SK-N-SH (cell line): ENCODE measurements around the gene RASIP1. TPM values are rescaled to one million over a fixed set of nuclear protein-coding genes. Genes with fewer than 3 reads are reported as not detected.
"Not testable (repeated sequence)": the region's sequence is repeated elsewhere in the genome, so short reads cannot be mapped to it uniquely, and the experiment has no call there.

Source experiments
- CTCF ChIA-PET: fragments of 300-600, 350-600 bp; formaldehyde crosslinking; extraction: SDS; loops from one replicate; lab custom pipeline; 2021; lab: Yijun Ruan, JAX
- POLR2A ChIA-PET: fragments of 350-600 bp; sonication (Branson Sonifier 250); formaldehyde crosslinking; extraction: SDS; loops from one replicate; lab custom pipeline; 2020; ENCODE audit warnings: antibody characterized with exemption, inconsistent platforms; lab: Yijun Ruan, JAX
- DNase-seq: peaks from one replicate; pipeline ENCODE4 v3.0.0; 2012
- H2AFZ ChIP-seq: fragments of 200-600 bp; sonication (generic); 2 replicates; pipeline ENCODE4 v1.8.1; 2016; ENCODE audit warnings: antibody characterized with exemption, mild to moderate bottlenecking, low read depth
- H3F3A ChIP-seq: fragments of 200-600 bp; sonication (generic); replicated peaks from 2 replicates; pipeline ENCODE3; 2016; ENCODE audit warnings: antibody characterized with exemption, mild to moderate bottlenecking; ENCODE audit not compliant: insufficient read depth
- H3K27ac ChIP-seq, 2 experiments: fragments of 200-500 bp in 1 of 2; fragments of 200-600 bp in 1 of 2; sonication (Bioruptor generic) in 1 of 2; sonication (generic), shearing (Covaris generic) in 1 of 2; 2 replicates each; pipeline versions ENCODE4 v1.5.1 to v1.6.1; 2014 to 2016; ENCODE audit warnings: low read depth in 2 of 2, inconsistent platforms in 1 of 2, low read length in 1 of 2, mild to moderate bottlenecking in 1 of 2, mixed read lengths in 1 of 2
- H3K27me3 ChIP-seq: fragments of 200-600 bp; sonication (generic), shearing (Covaris generic); 2 replicates; pipeline ENCODE4 v1.6.1; 2016; ENCODE audit warnings: mixed run types; ENCODE audit not compliant: insufficient read depth
- H3K36me3 ChIP-seq, 2 experiments: fragments of 200-500 bp in 1 of 2; fragments of 200-600 bp in 1 of 2; sonication (Bioruptor generic) in 1 of 2; sonication (generic) in 1 of 2; replicated peaks in 1 of 2; 2 replicates each; pipeline versions ENCODE3 to v1.5.1; 2014 to 2016; ENCODE audit warnings: low read length in 1 of 2, mild to moderate bottlenecking in 1 of 2; ENCODE audit not compliant: insufficient read depth in 2 of 2, control insufficient read depth in 1 of 2
- H3K4me1 ChIP-seq, 2 experiments: fragments of 200-500 bp in 1 of 2; fragments of 200-600 bp in 1 of 2; sonication (Bioruptor generic) in 1 of 2; sonication (generic), shearing (Covaris generic) in 1 of 2; 2 replicates each; pipeline versions ENCODE4 v1.5.1 to v1.6.1; 2014 to 2016; ENCODE audit warnings: low read depth in 1 of 2, low read length in 1 of 2, mixed run types in 1 of 2; ENCODE audit not compliant: insufficient read depth in 2 of 2, control insufficient read depth in 1 of 2
- H3K4me2 ChIP-seq: fragments of 200-600 bp; sonication (generic), shearing (Covaris generic); 2 replicates; pipeline ENCODE4 v1.6.1; 2017; ENCODE audit warnings: mixed run types
- H3K4me3 ChIP-seq, 2 experiments: fragments of 200-500 bp in 1 of 2; fragments of 200-600 bp in 1 of 2; sonication (Bioruptor generic) in 1 of 2; sonication (generic), shearing (Covaris generic) in 1 of 2; 2 replicates each; pipeline versions ENCODE4 v1.5.1 to v1.8.1; 2014 to 2016; ENCODE audit warnings: low read depth in 2 of 2, inconsistent platforms in 1 of 2, low read length in 1 of 2, mild to moderate bottlenecking in 1 of 2, mixed read lengths in 1 of 2, moderate library complexity in 1 of 2
- H3K79me2 ChIP-seq: fragments of 200-600 bp; sonication (generic); 2 replicates; pipeline ENCODE4 v1.8.1; 2017; ENCODE audit warnings: mild to moderate bottlenecking; ENCODE audit not compliant: insufficient read depth
- H3K9ac ChIP-seq: fragments of 200-600 bp; sonication (generic); 2 replicates; pipeline ENCODE4 v1.6.1; 2017; ENCODE audit warnings: mixed run types
- H3K9me2 ChIP-seq: fragments of 200-600 bp; sonication (generic); 2 replicates; pipeline ENCODE4 v1.6.1; 2017; ENCODE audit warnings: mixed run types
- H3K9me3 ChIP-seq: fragments of 200-600 bp; sonication (generic); 2 replicates; pipeline ENCODE4 v1.6.1; 2017; ENCODE audit warnings: mixed run types, mild to moderate bottlenecking, moderate library complexity
- H4K20me1 ChIP-seq: fragments of 200-600 bp; sonication (generic); 2 replicates; pipeline ENCODE4 v1.6.1; 2017; ENCODE audit warnings: mild to moderate bottlenecking, mixed run types; ENCODE audit not compliant: insufficient read depth
- ELF1 ChIP-seq: IDR thresholded peaks from 2 replicates; pipeline ENCODE4 v1.4.0; 2012
- EP300 ChIP-seq, 2 experiments: IDR thresholded peaks; 2 replicates each; pipeline versions ENCODE4 v1.4.0 to v1.6.1; 2012; ENCODE audit warnings: borderline replicate concordance in 1 of 2, low read depth in 1 of 2, low read length in 1 of 2
- FOXM1 ChIP-seq: IDR thresholded peaks from 2 replicates; pipeline ENCODE4 v1.4.0; 2012; ENCODE audit warnings: low read depth, mild to moderate bottlenecking
- MXI1 ChIP-seq: IDR thresholded peaks from 2 replicates; pipeline ENCODE4 v1.6.1; 2012; ENCODE audit warnings: mild to moderate bottlenecking, low read depth, low read length, improper control_type of control experiment
- NFIC ChIP-seq: IDR thresholded peaks from 2 replicates; pipeline ENCODE4 v1.4.0; 2012; ENCODE audit warnings: borderline replicate concordance
- NRF1 ChIP-seq: IDR thresholded peaks from 2 replicates; pipeline ENCODE4 v1.6.1; 2012; ENCODE audit warnings: low read depth, mild to moderate bottlenecking, low read length
- POLR2AphosphoS5 ChIP-seq: IDR thresholded peaks from 2 replicates; pipeline ENCODE4 v1.6.1; 2012; ENCODE audit warnings: low read depth, low read length
- RAD21 ChIP-seq: IDR thresholded peaks from 2 replicates; pipeline ENCODE4 v1.6.1; 2012; ENCODE audit warnings: mild to moderate bottlenecking, low read length
- SIN3A ChIP-seq: IDR thresholded peaks from 2 replicates; pipeline ENCODE4 v1.6.1; 2012; ENCODE audit warnings: low read depth, mild to moderate bottlenecking, low read length, moderate library complexity, borderline replicate concordance
- SMC3 ChIP-seq: IDR thresholded peaks from 2 replicates; pipeline ENCODE4 v1.6.1; 2012; ENCODE audit warnings: low read depth, low read length, improper control_type of control experiment
- TAF1 ChIP-seq: IDR thresholded peaks from 2 replicates; pipeline ENCODE4 v1.6.1; 2012; ENCODE audit warnings: low read depth, mild to moderate bottlenecking, low read length, moderate library complexity, borderline replicate concordance
- TCF12 ChIP-seq: IDR thresholded peaks from 2 replicates; pipeline ENCODE4 v1.4.0; 2012
- TEAD4 ChIP-seq: IDR thresholded peaks from 2 replicates; pipeline ENCODE4 v1.4.0; 2012; ENCODE audit warnings: mild to moderate bottlenecking, borderline replicate concordance; ENCODE audit not compliant: insufficient read depth
- YY1 ChIP-seq: IDR thresholded peaks from 2 replicates; pipeline ENCODE4 v1.4.0; 2012; ENCODE audit warnings: low read depth, mild to moderate bottlenecking
- WGBS: methylation state at CpG from one replicate; pipeline ENCODE4 v1.1.6; 2017; ENCODE audit warnings: low lambda C conversion rate; 5-methylcytosine and 5-hydroxymethylcytosine counted together
- polyA plus RNA-seq, 3 experiments: library from polyadenylated mRNA; depleted of rRNA; stranded (reverse); fragments of >200 nt; gene quantifications; 2 replicates each; pipeline ENCODE4 v1.2.3, GENCODE V29; 2012

The RASIP1 gene
- polyA plus RNA-seq, 1 of the 3 experiments (the other 2 are of a cell fraction): 0.41 TPM

DNA sequence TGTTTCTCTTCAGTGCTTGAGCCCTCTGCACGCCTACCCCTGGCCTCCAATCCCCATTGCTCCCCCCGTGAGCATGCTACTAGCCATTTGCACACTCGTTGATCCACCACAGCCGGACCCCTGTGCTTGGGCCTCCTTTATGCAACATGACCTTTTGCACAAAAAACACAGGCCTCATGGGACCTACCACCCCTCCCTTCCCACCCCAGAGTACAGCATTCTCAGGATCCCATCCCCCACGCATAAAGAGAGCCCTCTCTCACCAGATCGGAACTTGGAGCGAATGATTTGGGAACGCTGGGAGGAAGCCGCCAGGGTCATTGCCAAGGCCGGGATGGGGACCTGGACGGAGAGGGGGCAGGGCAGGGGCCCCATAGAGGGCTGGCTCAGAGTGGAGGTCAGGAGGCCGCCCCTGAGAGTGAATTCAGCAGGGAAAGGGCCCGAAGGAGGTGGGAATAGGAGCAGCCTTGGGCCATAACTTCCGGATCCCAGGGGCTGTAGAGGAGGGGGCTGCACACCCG is 21.6 kb downstream of the RASIP1 start:
- POLR2A ChIA-PET: no interaction called here
- Histone ChIP-seq H3K79me2 (peaks cover 10% of the 10 kb centered on the region), H3K9me2 (no peaks in the 10 kb centered on the region), H3K4me1 (peaks cover 8 to 30% of the 10 kb centered on the region in 2 experiments; a peak in 2 of 4 replicates), H3K9ac (no peak overlapping the region), H3K27ac (no peak overlapping the region), H3K36me3 (no peaks in the 10 kb centered on the region), H3K4me3 (no peak overlapping the region), H3F3A (peaks cover 4% of the 10 kb centered on the region), H2AFZ (no peak overlapping the region), H3K4me2 (no peak overlapping the region), H4K20me1 (no peaks in the 10 kb centered on the region), H3K9me3 (no peaks in the 10 kb centered on the region), H3K27me3 (no peaks in the 10 kb centered on the region)
- WGBS: 95% methylated on average over 13 of the region's 15 CpGs
- TF ChIP-seq RAD21: no peak
- no peak for TF ChIP-seq TCF12
- no peak for TF ChIP-seq SIN3A
- TF ChIP-seq SMC3: no peak
- no peak for TF ChIP-seq ELF1
- CTCF ChIA-PET: no interaction called here
- no peak for DNase-seq

DNA sequence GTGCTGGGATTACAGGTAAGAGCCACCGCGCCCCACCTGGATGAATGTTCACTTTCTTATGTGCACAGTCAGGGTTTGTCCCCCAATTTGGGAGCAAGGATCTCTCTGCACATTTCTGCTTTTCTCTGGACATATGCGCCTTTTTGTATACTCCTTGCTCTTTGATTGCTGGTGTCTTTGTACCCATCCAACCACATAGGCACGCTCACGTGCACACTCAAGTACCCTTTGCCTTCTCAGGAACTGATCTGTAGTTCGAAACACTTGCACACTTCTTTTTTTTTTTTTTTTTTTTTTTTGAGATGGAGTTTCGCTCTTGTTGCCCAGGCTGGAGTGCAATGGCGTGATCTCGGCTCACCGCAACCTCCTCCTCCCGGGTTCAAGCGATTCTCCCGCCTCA is 22.3 kb downstream of the RASIP1 start:
- 96% methylated on average over 13 of the region's 13 CpGs for WGBS
- H3K36me3 ChIP-seq: not testable (repeated sequence)

DNA sequence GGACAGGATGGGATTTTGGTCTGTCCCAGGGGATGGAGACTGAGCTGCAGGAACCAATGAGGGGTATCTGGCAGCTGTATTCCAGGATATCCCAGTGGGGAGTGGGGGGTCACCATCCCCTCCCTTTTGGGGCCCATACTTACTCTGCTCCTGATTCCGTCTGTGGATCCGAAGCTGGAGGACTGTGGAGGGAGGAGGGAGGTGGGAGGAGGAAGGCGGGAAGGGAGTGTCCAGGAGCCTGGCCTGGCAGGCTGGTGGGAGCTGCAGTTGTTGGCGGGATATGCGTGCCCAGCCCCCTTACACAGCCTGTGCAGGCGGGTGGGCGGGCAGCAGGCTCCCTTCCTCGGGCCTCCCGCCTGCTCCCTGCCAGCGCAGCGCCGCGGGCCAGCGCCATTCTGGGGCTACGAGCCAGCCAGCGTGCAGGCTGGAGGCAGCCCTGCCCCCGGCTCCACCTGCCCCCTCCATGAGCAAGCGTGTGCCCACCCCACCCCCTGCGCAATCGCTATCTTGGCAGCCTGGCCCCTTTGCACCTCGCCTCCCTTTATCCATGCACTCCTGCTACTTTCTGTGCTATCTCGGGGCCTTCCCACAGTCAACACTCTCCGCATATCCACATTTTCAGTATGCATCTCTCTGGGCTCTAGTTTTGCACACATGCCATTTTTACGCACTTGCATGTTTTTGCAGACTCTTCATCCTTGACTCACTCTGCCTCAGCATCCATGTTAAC is 23.7 kb downstream of the RASIP1 start:
- peak overlapping the region; percentile 28 to 90 for H3K27ac ChIP-seq
- peak overlapping the region; percentile 49; the same call in 1 of the 2 replicates for H3K9ac ChIP-seq
- H3K36me3 ChIP-seq: no peaks in the 10 kb centered on the region
- no peaks in the 10 kb centered on the region for H3K9me2 ChIP-seq
- 19% methylated on average over 19 of the region's 24 CpGs for WGBS
- TF ChIP-seq POLR2AphosphoS5 (peak; percentile 54; the same call in 1 of the 2 replicates), YY1 (0 out of 2 replicates have a peak, but pooled peaks have one; percentile 56), EP300 (IDR thresholded peaks at IDR 0.05; ENCODE audit: borderline replicate concordance in 1 of 2, low read depth in 1 of 2, low read length in 1 of 2) (peak in 1 of 2 experiments; percentile 36; a peak in 1 of 4 replicates), FOXM1 (no peak), MXI1 (peak; percentile 55; the same call in 1 of the 2 replicates), RAD21 (0 out of 2 replicates have a peak, but pooled peaks have one; percentile 17), TEAD4 (no peak), TAF1 (peak; percentile 39; the same call in 1 of the 2 replicates), NFIC (no peak), NRF1 (peak; percentile 10; the same call in 1 of the 2 replicates)
- no peaks in the 10 kb centered on the region for H3K9me3 ChIP-seq
- H3K4me3 ChIP-seq: peak overlapping the region; percentile 26 to 29
- no peaks in the 10 kb centered on the region for H4K20me1 ChIP-seq
- no peaks in the 10 kb centered on the region for H3K27me3 ChIP-seq
- H3K4me2 ChIP-seq: peak overlapping the region; percentile 71
- H3F3A ChIP-seq: peaks cover 4% of the 10 kb centered on the region
- POLR2A ChIA-PET: interaction anchor here (0.6 to 2.4 kb wide), 4 partner anchors 19 to 30 kb away, joined by 3 to 11 read pairs (median 3); partner anchors contain the start of gene IZUMO1
- peak; percentile 88 for DNase-seq
- peak overlapping the region; percentile 81; the same call in 1 of the 2 replicates for H2AFZ ChIP-seq
- peaks cover 17% of the 10 kb centered on the region for H3K79me2 ChIP-seq
- CTCF ChIA-PET: interaction anchor here (0.6 to 1.7 kb wide), 5 partner anchors 22 to 74 kb away, joined by 3 to 9 read pairs (median 4); partner anchors contain the start of gene CA11
- peaks cover 8 to 37% of the 10 kb centered on the region in 2 experiments; a peak in 2 of 4 replicates for H3K4me1 ChIP-seq

More for the DNA sequence above, 22.3 kb downstream of the RASIP1 start:
- H3K4me2 ChIP-seq, H3K9me3 ChIP-seq, H2AFZ ChIP-seq, H3K27ac ChIP-seq, H3K9ac ChIP-seq, DNase-seq, H3K9me2 ChIP-seq, H4K20me1 ChIP-seq, H3K27me3 ChIP-seq, CTCF ChIA-PET, H3F3A ChIP-seq, H3K4me3 ChIP-seq: not testable (repeated sequence)
- H3K4me1 ChIP-seq: peaks cover 8 to 32% of the 10 kb centered on the region in 2 experiments; a peak in 2 of 4 replicates
- peaks cover 16% of the 10 kb centered on the region for H3K79me2 ChIP-seq
- POLR2A ChIA-PET: interaction anchor here (2.4 kb wide), 1 partner anchor 21 kb away, joined by 11 read pairs; no protein-coding TSS in a partner anchor
